AG08396 (cell line): ENCODE results near the gene ARL13A.
"Not testable (repeated sequence)": the region's sequence is repeated elsewhere in the genome, so short reads cannot be mapped to it uniquely, and the experiment has no call there.

ENCODE experiments used
- DNase-seq: peaks from one replicate; pipeline ENCODE4 v3.0.0; 2012; ENCODE audit warnings: low spot score, mixed read lengths

Gene ARL13A

DNA sequence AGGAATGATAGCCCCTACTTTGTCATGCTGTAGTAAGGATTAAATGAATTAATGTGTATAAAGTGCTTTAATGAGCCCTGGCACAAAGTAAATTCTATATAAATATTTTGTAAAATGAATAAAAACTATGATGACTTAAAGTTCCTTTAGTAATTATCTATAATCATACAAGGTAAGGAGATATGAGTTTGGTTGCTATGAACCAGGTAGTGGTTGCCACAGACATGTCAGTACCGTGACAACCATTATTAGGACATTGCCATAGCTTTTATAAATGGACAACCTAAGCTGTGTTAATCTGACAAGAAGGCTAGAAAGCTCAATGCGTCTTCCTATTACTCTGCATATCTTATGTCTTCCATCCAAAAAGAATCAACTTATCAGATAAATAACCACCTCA lies at the start of gene ARL13A:
TSS of gene ARL13A (plus strand) at position 301 of the 400 bp plus-strand sequence. CDS start 3,982 bp downstream, outside the sequence.
- no peak for DNase-seq

DNA sequence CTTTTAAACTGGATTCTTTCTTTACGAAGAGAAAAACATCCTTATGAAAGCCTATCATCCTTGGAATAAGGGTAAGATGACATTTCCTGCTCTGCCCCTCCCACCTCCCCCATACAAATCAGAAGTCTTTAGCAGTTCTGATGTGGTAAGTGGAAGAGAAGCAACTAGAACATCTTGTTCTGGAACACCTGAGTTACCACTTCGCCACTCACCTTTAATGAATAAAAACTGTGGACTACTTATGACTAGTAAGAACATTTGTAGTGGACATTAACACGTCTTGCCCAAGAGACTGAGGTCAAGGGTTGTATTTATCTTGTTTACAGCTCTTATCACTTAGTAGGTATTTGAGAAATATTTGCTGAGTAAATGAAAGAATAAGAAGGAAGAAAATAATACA lies 45.1 kb upstream of the ARL13A start:
- DNase-seq, result no peak

DNA sequence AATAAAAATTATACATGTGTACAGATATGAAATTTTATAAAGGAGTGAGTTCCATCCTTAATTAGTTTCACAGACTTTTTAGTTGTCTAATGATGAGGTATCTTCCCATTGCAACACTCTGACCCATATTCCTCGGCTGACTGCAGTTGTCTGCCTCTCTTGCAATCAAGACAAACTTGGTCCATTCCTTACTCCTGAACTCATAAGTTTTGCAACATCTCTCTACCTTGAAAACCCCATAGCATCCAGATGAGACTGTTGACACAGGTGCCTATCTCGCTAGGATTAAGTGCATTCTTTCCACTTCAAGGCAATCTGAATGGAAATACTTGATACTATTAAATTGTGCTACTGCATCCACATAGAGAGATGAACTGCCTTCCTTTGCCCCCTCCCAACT lies 43.1 kb upstream of the ARL13A start:
- no peak for DNase-seq

- DNase-seq, result peak; percentile 47
Measured at GRCh38 chrX:100928660-100929613, 40.6 kb upstream of the ARL13A start, which contains the start of gene XKRX. Gene XKRX (minus strand): TSS chrX:100928917. CDS start chrX:100928304, 613 bp downstream.

- no peak for DNase-seq
Measured at GRCh38 chrX:100931218-100931924, 38.1 kb upstream of the ARL13A start.

DNA sequence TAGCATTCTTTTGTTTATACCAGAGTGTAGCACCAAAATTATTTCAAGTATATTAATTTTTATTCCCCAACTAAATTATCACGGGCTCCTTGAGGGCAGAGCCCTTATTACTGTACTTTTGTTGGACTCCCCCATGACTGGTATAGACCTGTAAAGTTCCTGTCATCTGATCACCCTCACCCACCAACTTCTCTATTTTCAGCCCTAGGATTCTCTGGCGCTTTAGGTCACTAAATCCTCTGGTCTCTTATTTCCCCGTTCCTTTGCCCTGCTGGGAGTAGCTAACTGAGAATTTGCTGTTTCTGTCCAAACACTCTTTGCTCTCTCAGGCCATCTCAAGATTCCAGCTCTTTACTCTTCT lies 37.6 kb upstream of the ARL13A start:
- no peak for DNase-seq

- DNase-seq, result no peak
Measured at GRCh38 chrX:100935767-100936166, 33.7 kb upstream of the ARL13A start.

- no peak for DNase-seq
Measured at GRCh38 chrX:100939333-100939732, 30.2 kb upstream of the ARL13A start.

DNA sequence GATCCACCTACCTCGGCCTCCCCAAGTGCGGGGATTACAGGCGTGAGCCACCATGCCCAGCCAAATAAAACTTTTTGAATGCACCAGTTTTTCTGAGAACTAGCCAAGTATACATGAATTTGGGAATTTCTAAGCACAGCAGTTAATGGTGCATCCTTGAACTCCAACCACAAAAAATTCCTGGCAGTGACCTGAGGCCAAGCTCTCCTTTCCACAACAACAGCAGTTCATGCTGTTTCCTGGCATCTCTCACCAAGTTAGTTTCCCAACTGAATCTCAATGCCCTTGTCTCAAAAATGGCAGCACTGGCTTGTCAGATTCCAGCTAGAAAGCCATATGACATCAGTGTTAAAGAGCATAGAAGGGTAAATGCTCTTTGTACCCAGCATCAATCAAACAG lies 24.9 kb upstream of the ARL13A start:
- no peak for DNase-seq

GRCh38 chrX:100946299-100946927 lies 23.1 kb upstream of the ARL13A start:
- DNase-seq, result no peak

DNA sequence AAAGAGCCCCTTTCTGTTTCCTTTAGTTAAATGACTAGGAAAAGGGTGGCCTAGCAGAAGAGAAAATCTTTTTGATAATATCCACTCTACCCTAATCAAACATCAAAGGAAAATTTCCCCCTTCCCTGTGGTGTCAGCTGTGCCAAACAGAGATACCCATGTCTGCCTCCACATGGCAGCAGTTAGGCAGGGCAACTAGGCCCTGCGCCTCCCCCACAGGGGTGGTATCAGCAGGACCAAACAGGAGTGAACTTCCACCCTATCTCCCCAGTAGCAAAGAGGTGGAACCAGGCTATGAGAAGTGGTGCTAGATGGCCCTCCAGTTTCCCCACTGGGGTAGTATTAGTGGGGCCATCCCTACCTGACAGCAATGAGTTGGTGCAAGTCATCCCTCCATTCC lies 21.0 kb upstream of the ARL13A start:
- DNase-seq, result no peak

DNA sequence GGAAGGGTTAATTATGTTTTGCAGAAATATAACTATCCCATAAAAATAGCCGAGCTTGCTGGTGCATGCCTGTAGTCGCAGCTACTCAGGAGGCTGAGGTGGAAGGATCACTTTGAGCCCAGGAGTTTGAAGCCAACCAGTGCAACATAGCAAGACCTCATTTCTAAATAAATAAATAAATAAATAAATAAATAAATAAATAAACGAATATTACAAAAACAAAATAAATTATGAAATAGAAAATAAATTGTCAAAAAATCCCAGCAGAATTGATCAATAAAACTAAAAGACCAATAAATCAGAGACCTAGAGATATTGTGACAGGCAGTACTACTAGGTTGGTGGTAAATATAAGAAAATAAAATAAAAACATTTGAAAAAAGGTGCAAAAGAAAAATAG lies 6.7 kb upstream of the ARL13A start:
- no peak for DNase-seq

GRCh38 chrX:100964362-100964761 lies 5.1 kb upstream of the ARL13A start:
- DNase-seq, result no peak

GRCh38 chrX:100969936-100970335 lies 428 bp downstream of the ARL13A start:
- DNase-seq, result no peak

DNA sequence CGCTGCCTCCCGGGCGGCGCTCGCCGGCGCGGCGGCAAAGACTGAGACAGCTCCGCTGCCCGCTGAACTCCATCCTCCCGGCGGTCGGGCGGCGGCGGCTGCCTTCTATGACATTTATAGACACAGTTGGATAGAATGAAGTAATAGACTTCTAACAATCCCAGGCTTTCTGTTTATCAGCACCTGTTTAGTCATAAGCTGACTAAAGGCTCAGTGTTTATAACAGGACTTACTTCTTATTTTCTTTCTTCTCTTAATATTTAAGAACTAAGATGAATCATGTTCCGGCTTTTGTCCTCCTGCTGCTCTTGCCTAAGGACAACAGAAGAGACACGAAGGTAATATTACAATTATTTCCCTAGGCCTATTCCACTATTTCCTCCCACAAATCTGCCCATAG lies 3.9 kb downstream of the ARL13A start:
- peak; percentile 57 for DNase-seq

GRCh38 chrX:100975212-100975611 lies 5.7 kb downstream of the ARL13A start:
- peak; percentile 37 for DNase-seq

GRCh38 chrX:100976211-100976610 lies 6.7 kb downstream of the ARL13A start:
- peak; percentile 18 for DNase-seq

GRCh38 chrX:100979881-100980607 lies 10.5 kb downstream of the ARL13A start:
- no peak for DNase-seq

DNA sequence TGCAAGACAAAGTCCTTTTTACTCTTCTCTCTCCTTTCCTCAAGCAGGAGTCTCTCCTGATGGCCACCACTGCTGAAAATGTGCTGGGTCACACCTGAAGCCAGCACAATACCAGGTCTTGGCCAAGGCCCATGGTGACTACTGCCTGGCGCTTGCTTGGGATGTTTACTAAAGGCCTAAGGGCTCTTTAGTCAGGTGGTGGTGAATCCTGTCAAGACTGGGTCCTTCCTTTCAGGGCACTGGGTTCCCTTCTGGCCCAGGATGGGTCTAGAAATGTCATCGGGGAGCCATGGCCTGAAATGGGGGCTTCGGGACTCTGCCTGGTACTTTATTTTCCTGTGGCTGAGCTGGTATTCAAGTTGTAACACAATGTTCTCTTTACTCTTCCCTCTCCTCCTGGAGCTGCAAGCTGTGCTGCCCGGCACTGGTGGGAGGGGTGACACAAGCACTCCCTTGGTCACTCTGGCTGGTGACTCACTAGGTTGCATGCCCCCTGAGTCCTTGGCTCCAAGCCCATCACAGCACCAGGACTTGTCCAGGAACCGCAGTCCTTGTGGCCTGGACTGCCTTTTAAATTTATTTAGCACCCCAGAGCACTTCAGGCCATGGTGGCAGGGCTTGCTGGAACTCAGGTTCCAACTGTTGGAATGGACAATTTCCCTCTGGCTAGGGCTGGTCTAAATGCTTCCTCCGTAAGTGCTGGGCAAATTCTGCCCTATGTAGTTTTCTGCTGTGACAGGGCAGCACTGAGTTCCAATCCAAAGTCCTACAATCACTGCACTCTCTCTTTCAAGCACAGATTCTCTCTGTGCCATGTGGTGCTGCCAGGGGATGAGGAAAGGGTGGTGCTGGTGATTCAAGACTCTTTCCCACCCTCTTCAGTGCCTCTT lies 11.3 kb downstream of the ARL13A start:
- DNase-seq, result peak; percentile 34

GRCh38 chrX:100981498-100981845 lies 12.0 kb downstream of the ARL13A start:
- DNase-seq, result not testable (repeated sequence)

DNA sequence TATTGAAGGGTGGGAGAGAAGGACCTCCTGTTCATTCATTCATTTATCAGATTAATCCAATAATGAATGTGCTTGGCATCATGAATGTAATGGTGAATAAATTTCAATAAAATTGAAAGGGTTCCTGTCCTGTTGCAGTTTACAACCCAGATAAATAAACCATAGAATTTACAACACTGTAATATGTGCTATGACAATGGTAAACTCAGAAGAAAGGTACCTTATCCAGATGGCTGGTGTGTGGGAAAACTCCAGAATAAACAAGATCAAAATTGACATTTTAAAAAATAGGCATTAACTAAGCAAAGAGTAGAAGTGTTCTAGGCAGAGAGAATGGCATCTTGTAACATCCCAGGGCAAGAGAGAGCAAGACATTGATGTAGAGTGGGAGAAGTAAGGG lies 15.3 kb downstream of the ARL13A start:
- no peak for DNase-seq
